ENCODE measurements around the gene BCL2A1.

- TF ChIP-seq CTCF (IDR thresholded peaks at IDR 0.05; ENCODE audit: low read depth, low read length), result no peak
- TF ChIP-seq EZH2phosphoT487 (IDR thresholded peaks at IDR 0.05; ENCODE audit: low read depth), result no peak
Measured at GRCh38 chr15:79939399-79939798, 31.6 kb downstream of the BCL2A1 start.
